AG04450 (cell line): Measurements from ENCODE around the gene TSR3. TPM values are rescaled to one million over a fixed set of nuclear protein-coding genes. Genes with fewer than 3 reads are reported as not detected.
A peak's percentile ranks its signal among the peaks of the same experiment; 100 is the strongest.

Source experiments
- CTCF ChIA-PET: fragments of 300-600, 350-600 bp; formaldehyde crosslinking; extraction: SDS; loops from one replicate; lab custom pipeline; 2022; ENCODE audit warnings: antibody characterized with exemption, inconsistent platforms; lab: Charles Lee
- POLR2A ChIA-PET: fragments of 350-600 bp; formaldehyde crosslinking; extraction: SDS; loops from one replicate; lab custom pipeline; 2021; ENCODE audit warnings: antibody characterized with exemption, inconsistent platforms; lab: Yijun Ruan, JAX
- DNase-seq: peaks from one replicate; pipeline ENCODE4 v3.0.0-alpha.2; 2011; ENCODE audit warnings: low read depth, low spot score
- H3K27ac ChIP-seq: one replicate; pipeline ENCODE4 v1.5.1; 2012; ENCODE audit warnings: low read depth, low read length, control low read depth
- H3K27me3 ChIP-seq: one replicate; pipeline ENCODE4 v1.6.0; 2012; ENCODE audit warnings: low read length; ENCODE audit not compliant: control insufficient read depth, insufficient read depth
- H3K4me3 ChIP-seq: 2 replicates; pipeline ENCODE4 v1.5.1; 2011; ENCODE audit warnings: mild to moderate bottlenecking, low read depth, low read length, control low read depth
- H3K9me3 ChIP-seq: 2 replicates; pipeline ENCODE4 v1.5.1; 2012; ENCODE audit warnings: low read length; ENCODE audit not compliant: control insufficient read depth, insufficient read depth
- CTCF ChIP-seq: IDR thresholded peaks from 2 replicates; pipeline ENCODE4 v1.5.1; 2011; ENCODE audit warnings: low read depth, low read length, control low read depth, inconsistent platforms
- polyA plus RNA-seq: library from polyadenylated mRNA; depleted of rRNA; stranded (reverse); fragments of >200 nt; gene quantifications from 2 replicates; pipeline ENCODE4 v1.2.3, GENCODE V29; 2011

TSR3 gene
- polyA plus RNA-seq, 1 experiment, result 34.4 TPM

GRCh38 chr16:1381612-1382406 lies 30.1 kb upstream of the TSR3 start:
- H3K27me3 ChIP-seq, result no peaks in the 10 kb centered on the region
- no peak overlapping the region for H3K27ac ChIP-seq
- no peaks in the 10 kb centered on the region; the same call in 1 of the 2 replicates for H3K9me3 ChIP-seq
- H3K4me3 ChIP-seq, result no peak overlapping the region
- DNase-seq, result no peak
- ChIA-PET POLR2A (interaction anchor here (0.5 kb wide), 1 partner anchor 39 kb away, joined by 3 read pairs; no protein-coding TSS in a partner anchor), CTCF (interaction anchor here (2.3 kb wide), 1 partner anchor 19 kb away, joined by 10 read pairs; no protein-coding TSS in a partner anchor)
- TF ChIP-seq CTCF, result no peak

- ChIA-PET CTCF (interaction anchor here (2.3 kb wide), 1 partner anchor 17 kb away, joined by 10 read pairs; no protein-coding TSS in a partner anchor), POLR2A (interaction anchor here (0.6 to 0.8 kb wide), 2 partner anchors 40 to 1643 kb away, joined by 3 read pairs; partner anchors contain the start of genes HCFC1R1 and UQCC4)
- TF ChIP-seq CTCF, result no peak
- H3K4me3 ChIP-seq, result no peak overlapping the region
- no peak overlapping the region for H3K27ac ChIP-seq
- no peaks in the 10 kb centered on the region for H3K27me3 ChIP-seq
- H3K9me3 ChIP-seq, result no peaks in the 10 kb centered on the region; the same call in 1 of the 2 replicates
- no peak for DNase-seq
These were observed 28.5 kb upstream of the TSR3 start for GRCh38 chr16:1380195-1380594.

GRCh38 chr16:1379304-1380076 lies 27.8 kb upstream of the TSR3 start:
- H3K27me3 ChIP-seq, result no peaks in the 10 kb centered on the region
- peak overlapping the region; percentile 47 for H3K27ac ChIP-seq
- peak overlapping the region; percentile 57 for H3K4me3 ChIP-seq
- no peak for TF ChIP-seq CTCF
- ChIA-PET POLR2A (interaction anchor here (0.6 to 0.8 kb wide), 2 partner anchors 41 to 1644 kb away, joined by 3 read pairs; partner anchors contain the start of genes HCFC1R1 and UQCC4), CTCF (interaction anchor here (1.9 to 2.3 kb wide), 2 partner anchors 15 to 17 kb away, joined by 10 read pairs; no protein-coding TSS in a partner anchor)
- no peak for DNase-seq
- no peaks in the 10 kb centered on the region; the same call in 1 of the 2 replicates for H3K9me3 ChIP-seq

GRCh38 chr16:1378804-1379303 lies 27.2 kb upstream of the TSR3 start:
- no peak for TF ChIP-seq CTCF
- Histone ChIP-seq H3K4me3 (peak overlapping the region; percentile 57), H3K27ac (peak overlapping the region; percentile 47), H3K9me3 (no peaks in the 10 kb centered on the region; the same call in 1 of the 2 replicates), H3K27me3 (no peaks in the 10 kb centered on the region)
- ChIA-PET POLR2A (interaction anchor here (1.3 kb wide), 1 partner anchor 15 kb away, joined by 4 read pairs; no protein-coding TSS in a partner anchor), CTCF (interaction anchor here (0.5 to 1.9 kb wide), 2 partner anchors 14 to 66 kb away, joined by 5 to 10 read pairs; no protein-coding TSS in a partner anchor)
- DNase-seq, result peak; percentile 13
